ENCODE data around the gene THAP7.

DNA sequence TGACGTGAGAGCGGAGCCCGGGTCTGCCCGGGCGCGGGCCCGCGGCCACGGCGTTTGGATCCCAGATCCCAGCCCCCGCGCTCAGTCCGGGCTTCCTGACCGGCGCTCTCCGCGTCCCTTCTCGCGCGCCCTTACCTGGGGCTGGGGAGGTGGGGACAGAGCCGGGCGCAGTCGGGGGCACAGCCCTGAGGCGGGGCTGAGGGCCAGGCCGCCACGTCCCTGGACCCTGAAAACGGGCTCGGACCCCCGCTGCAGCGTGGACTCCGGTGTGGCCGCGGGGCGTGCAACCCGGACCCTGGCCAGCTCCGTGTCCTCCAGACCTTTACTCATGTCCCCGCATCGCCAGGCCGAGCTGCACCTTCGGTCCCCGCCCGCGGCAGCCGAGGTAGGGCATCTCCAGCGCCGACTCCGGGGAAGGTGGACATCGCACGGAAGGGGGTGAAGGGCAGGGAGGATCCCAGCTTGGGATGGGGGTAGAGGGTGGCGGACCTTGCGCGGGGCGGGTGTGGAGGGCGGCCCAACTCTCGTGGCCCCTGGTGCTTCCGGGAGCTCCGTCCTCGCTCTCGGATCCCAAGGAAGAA is 44.7 kb downstream of the THAP7 start:
- TF ChIP-seq, protein P1, sequence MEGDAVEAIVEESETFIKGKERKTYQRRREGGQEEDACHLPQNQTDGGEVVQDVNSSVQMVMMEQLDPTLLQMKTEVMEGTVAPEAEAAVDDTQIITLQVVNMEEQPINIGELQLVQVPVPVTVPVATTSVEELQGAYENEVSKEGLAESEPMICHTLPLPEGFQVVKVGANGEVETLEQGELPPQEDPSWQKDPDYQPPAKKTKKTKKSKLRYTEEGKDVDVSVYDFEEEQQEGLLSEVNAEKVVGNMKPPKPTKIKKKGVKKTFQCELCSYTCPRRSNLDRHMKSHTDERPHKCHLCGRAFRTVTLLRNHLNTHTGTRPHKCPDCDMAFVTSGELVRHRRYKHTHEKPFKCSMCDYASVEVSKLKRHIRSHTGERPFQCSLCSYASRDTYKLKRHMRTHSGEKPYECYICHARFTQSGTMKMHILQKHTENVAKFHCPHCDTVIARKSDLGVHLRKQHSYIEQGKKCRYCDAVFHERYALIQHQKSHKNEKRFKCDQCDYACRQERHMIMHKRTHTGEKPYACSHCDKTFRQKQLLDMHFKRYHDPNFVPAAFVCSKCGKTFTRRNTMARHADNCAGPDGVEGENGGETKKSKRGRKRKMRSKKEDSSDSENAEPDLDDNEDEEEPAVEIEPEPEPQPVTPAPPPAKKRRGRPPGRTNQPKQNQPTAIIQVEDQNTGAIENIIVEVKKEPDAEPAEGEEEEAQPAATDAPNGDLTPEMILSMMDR (IDR thresholded peaks at IDR 0.05): no peak
- TF ChIP-seq ZFX (IDR thresholded peaks at IDR 0.05; ENCODE audit: borderline replicate concordance): no peak
